HCT116 (cell line): ENCODE results near the gene TMEM98.

Experiments
- CEBPB ChIP-seq: IDR thresholded peaks from 2 replicates; pipeline ENCODE4 v1.6.1; 2012; ENCODE audit warnings: low read depth
- EZH2 ChIP-seq: fragments of 200-600 bp; sonication (generic); IDR thresholded peaks from 2 replicates; pipeline ENCODE4 v1.6.1; 2017; ENCODE audit warnings: antibody characterized with exemption, mixed run types
- JUND ChIP-seq: IDR thresholded peaks from 2 replicates; pipeline ENCODE4 v1.6.1; 2012
- POLR2A ChIP-seq: IDR thresholded peaks from 2 replicates; pipeline ENCODE4 v1.7.0; 2011; ENCODE audit warnings: borderline replicate concordance; ENCODE audit not compliant: insufficient read depth, insufficient read length; ENCODE audit errors: extremely low read depth
- RAD21 ChIP-seq: IDR thresholded peaks from 2 replicates; pipeline ENCODE4 v1.6.1; 2012; ENCODE audit warnings: low read depth, mild to moderate bottlenecking
- TCF7L2 ChIP-seq: IDR thresholded peaks from 2 replicates; pipeline ENCODE4 v1.7.0; 2011; ENCODE audit warnings: borderline replicate concordance, inconsistent platforms; ENCODE audit not compliant: insufficient read depth, insufficient read length; ENCODE audit errors: extremely low read depth
- TF ChIP-seq, protein P1 (sequence below): IDR thresholded peaks from 2 replicates; pipeline ENCODE4 v1.6.1; 2012; ENCODE audit warnings: low read depth
- TF ChIP-seq, protein P2 (sequence below), 3 experiments: fragments of 200-600 bp in 1 of 3; sonication (generic) in 1 of 3; IDR thresholded peaks in 2 of 3; conservative IDR thresholded peaks in 1 of 3; 2 replicates each; pipeline ENCODE4 v1.5.1; 2012 to 2017; ENCODE audit warnings: low read depth in 2 of 3, low read length in 2 of 3, antibody characterized with exemption in 1 of 3, borderline replicate concordance in 1 of 3, control low read depth in 1 of 3, mild to moderate bottlenecking in 1 of 3, mixed read lengths in 1 of 3, mixed run types in 1 of 3, moderate library complexity in 1 of 3; ENCODE audit not compliant: insufficient read depth in 1 of 3

DNA sequence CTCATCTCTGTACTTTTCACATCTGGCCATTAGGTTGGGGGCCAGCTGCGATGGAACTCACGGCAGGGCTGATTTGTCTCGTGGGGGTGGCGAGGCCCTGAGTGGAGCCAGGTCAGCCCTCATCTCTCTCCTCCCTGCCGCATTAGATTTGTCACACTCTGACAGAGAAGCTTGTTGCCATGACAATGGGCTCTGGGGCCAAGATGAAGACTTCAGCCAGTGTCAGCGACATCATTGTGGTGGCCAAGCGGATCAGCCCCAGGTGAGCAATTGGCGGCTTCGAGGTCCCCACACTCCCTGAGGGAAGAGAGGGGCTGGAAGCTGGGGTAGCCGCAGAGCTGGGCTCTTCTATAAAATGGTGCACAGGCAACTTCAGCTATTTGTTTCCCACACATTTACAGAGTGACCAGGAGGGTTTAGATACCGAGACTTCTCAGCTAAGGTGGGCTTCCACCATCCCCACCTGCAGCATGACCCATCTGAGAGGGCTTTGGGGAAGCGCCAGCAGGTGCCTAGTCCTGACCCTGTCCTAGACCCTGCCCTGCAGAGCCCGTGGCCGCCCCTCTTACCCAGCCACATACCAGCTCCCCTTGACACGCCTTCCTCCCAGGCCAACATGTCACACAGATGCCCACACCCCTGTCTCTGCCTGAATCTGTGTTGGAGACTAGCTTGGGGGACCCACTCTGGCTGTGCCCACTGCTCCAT is 8.4 kb downstream of the TMEM98 start:
- no peak for TF ChIP-seq RAD21
- TF ChIP-seq, protein P1, sequence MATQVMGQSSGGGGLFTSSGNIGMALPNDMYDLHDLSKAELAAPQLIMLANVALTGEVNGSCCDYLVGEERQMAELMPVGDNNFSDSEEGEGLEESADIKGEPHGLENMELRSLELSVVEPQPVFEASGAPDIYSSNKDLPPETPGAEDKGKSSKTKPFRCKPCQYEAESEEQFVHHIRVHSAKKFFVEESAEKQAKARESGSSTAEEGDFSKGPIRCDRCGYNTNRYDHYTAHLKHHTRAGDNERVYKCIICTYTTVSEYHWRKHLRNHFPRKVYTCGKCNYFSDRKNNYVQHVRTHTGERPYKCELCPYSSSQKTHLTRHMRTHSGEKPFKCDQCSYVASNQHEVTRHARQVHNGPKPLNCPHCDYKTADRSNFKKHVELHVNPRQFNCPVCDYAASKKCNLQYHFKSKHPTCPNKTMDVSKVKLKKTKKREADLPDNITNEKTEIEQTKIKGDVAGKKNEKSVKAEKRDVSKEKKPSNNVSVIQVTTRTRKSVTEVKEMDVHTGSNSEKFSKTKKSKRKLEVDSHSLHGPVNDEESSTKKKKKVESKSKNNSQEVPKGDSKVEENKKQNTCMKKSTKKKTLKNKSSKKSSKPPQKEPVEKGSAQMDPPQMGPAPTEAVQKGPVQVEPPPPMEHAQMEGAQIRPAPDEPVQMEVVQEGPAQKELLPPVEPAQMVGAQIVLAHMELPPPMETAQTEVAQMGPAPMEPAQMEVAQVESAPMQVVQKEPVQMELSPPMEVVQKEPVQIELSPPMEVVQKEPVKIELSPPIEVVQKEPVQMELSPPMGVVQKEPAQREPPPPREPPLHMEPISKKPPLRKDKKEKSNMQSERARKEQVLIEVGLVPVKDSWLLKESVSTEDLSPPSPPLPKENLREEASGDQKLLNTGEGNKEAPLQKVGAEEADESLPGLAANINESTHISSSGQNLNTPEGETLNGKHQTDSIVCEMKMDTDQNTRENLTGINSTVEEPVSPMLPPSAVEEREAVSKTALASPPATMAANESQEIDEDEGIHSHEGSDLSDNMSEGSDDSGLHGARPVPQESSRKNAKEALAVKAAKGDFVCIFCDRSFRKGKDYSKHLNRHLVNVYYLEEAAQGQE: no peak
- TF ChIP-seq, protein P2, sequence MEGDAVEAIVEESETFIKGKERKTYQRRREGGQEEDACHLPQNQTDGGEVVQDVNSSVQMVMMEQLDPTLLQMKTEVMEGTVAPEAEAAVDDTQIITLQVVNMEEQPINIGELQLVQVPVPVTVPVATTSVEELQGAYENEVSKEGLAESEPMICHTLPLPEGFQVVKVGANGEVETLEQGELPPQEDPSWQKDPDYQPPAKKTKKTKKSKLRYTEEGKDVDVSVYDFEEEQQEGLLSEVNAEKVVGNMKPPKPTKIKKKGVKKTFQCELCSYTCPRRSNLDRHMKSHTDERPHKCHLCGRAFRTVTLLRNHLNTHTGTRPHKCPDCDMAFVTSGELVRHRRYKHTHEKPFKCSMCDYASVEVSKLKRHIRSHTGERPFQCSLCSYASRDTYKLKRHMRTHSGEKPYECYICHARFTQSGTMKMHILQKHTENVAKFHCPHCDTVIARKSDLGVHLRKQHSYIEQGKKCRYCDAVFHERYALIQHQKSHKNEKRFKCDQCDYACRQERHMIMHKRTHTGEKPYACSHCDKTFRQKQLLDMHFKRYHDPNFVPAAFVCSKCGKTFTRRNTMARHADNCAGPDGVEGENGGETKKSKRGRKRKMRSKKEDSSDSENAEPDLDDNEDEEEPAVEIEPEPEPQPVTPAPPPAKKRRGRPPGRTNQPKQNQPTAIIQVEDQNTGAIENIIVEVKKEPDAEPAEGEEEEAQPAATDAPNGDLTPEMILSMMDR (IDR thresholded peaks at IDR 0.05 in 2 of 3, conservative IDR thresholded peaks at IDR 0.05 in 1 of 3; ENCODE audit: borderline replicate concordance in 1 of 3, insufficient read depth in 1 of 3, low read depth in 2 of 3, low read length in 2 of 3): no peak
- no peak for TF ChIP-seq JUND
- TF ChIP-seq CEBPB: no peak
- TF ChIP-seq POLR2A: no peak
- TF ChIP-seq EZH2: no peak
- TF ChIP-seq TCF7L2: no peak
